HG02588 (cell line): Measurements from ENCODE around the gene MAP3K20.
"Not testable (repeated sequence)": the region's sequence is repeated elsewhere in the genome, so short reads cannot be mapped to it uniquely, and the experiment has no call there.

Experiments used
- ATAC-seq: cut with Tn5 transposase; IDR thresholded peaks from one replicate; pipeline ENCODE4 v1.9.1; 2021; ENCODE audit warnings: mild to moderate bottlenecking, moderate library complexity; ENCODE audit not compliant: unreplicated experiment

Gene MAP3K20

GRCh38 chr2:173226899-173227698 is 151.5 kb downstream of the MAP3K20 start:
- ATAC-seq: no peak

- no peak for ATAC-seq
These were observed 153.4 kb downstream of the MAP3K20 start for GRCh38 chr2:173229086-173229485.

- ATAC-seq: no peak
These were observed 154.5 kb downstream of the MAP3K20 start for GRCh38 chr2:173230181-173230580.

- ATAC-seq: no peak
These were observed 155.4 kb downstream of the MAP3K20 start for GRCh38 chr2:173231042-173231441.

GRCh38 chr2:173231465-173231864 is 155.8 kb downstream of the MAP3K20 start:
- no peak for ATAC-seq

GRCh38 chr2:173232956-173233744 is 157.5 kb downstream of the MAP3K20 start:
- no peak for ATAC-seq

GRCh38 chr2:173235947-173236803 is 160.5 kb downstream of the MAP3K20 start:
- no peak for ATAC-seq

- no peak for ATAC-seq
These were observed 162.7 kb downstream of the MAP3K20 start for GRCh38 chr2:173238385-173238784.

- no peak for ATAC-seq
These were observed 163.2 kb downstream of the MAP3K20 start for GRCh38 chr2:173238831-173239230.

GRCh38 chr2:173239644-173240043 is 164.0 kb downstream of the MAP3K20 start:
- peak; percentile 93 for ATAC-seq

- ATAC-seq: peak; percentile 32
These were observed 164.4 kb downstream of the MAP3K20 start for GRCh38 chr2:173240083-173240482.

GRCh38 chr2:173241643-173242042 is 166.0 kb downstream of the MAP3K20 start:
- no peak for ATAC-seq

GRCh38 chr2:173247156-173247555 is 171.5 kb downstream of the MAP3K20 start:
- ATAC-seq: no peak

- ATAC-seq: no peak
These were observed 172.7 kb downstream of the MAP3K20 start for GRCh38 chr2:173248381-173248780.

GRCh38 chr2:173249661-173250641 is 174.3 kb downstream of the MAP3K20 start:
- ATAC-seq: no peak

- ATAC-seq: no peak
These were observed 175.6 kb downstream of the MAP3K20 start for GRCh38 chr2:173251225-173251624.

GRCh38 chr2:173252581-173252980 is 176.9 kb downstream of the MAP3K20 start:
- ATAC-seq: no peak

GRCh38 chr2:173254659-173255058 is 179.0 kb downstream of the MAP3K20 start:
- no peak for ATAC-seq

GRCh38 chr2:173258701-173259100 is 183.1 kb downstream of the MAP3K20 start:
- no peak for ATAC-seq

- not testable (repeated sequence) for ATAC-seq
These were observed 186.7 kb downstream of the MAP3K20 start for GRCh38 chr2:173262356-173262755.
